ENCODE results near the gene PTPN1.

Gene PTPN1

GRCh38 chr20:50630578-50631263 is 120.5 kb downstream of the PTPN1 start:
- TF ChIP-seq CTCF (IDR thresholded peaks at IDR 0.05; ENCODE audit: borderline replicate concordance, insufficient read depth, low read depth, low read length) = no peak
- H3K4me3 ChIP-seq (ENCODE audit: low read depth, low read length) = no peak overlapping the region

- H3K4me3 ChIP-seq (ENCODE audit: low read depth, low read length) = no peak overlapping the region
- no peak for TF ChIP-seq CTCF (IDR thresholded peaks at IDR 0.05; ENCODE audit: borderline replicate concordance, insufficient read depth, low read depth, low read length)
These were observed 122.1 kb downstream of the PTPN1 start for GRCh38 chr20:50632236-50632635.

- H3K4me3 ChIP-seq (ENCODE audit: low read depth, low read length) = no peak overlapping the region
- TF ChIP-seq CTCF (IDR thresholded peaks at IDR 0.05; ENCODE audit: borderline replicate concordance, insufficient read depth, low read depth, low read length) = no peak
These were observed 122.5 kb downstream of the PTPN1 start for GRCh38 chr20:50632701-50633100.

GRCh38 chr20:50633361-50633760 is 123.2 kb downstream of the PTPN1 start:
- TF ChIP-seq CTCF (IDR thresholded peaks at IDR 0.05; ENCODE audit: borderline replicate concordance, insufficient read depth, low read depth, low read length) = no peak
- H3K4me3 ChIP-seq (ENCODE audit: low read depth, low read length) = no peak overlapping the region

- TF ChIP-seq CTCF (IDR thresholded peaks at IDR 0.05; ENCODE audit: borderline replicate concordance, insufficient read depth, low read depth, low read length) = no peak
- no peak overlapping the region for H3K4me3 ChIP-seq (ENCODE audit: low read depth, low read length)
These were observed 124.0 kb downstream of the PTPN1 start for GRCh38 chr20:50634191-50634590.
